NCI-H2081 treated with DMSO at 0.1 percent for 48 hours (cell line): Measurements from ENCODE around the gene TP53TG3E.
"Not testable (repeated sequence)": the region's sequence is repeated elsewhere in the genome, so short reads cannot be mapped to it uniquely, and the experiment has no call there.

Experiments
- DNase-seq: peaks from one replicate; lab custom pipeline; 2025; lab: John Stamatoyannopoulos, UW

Gene TP53TG3E

DNA sequence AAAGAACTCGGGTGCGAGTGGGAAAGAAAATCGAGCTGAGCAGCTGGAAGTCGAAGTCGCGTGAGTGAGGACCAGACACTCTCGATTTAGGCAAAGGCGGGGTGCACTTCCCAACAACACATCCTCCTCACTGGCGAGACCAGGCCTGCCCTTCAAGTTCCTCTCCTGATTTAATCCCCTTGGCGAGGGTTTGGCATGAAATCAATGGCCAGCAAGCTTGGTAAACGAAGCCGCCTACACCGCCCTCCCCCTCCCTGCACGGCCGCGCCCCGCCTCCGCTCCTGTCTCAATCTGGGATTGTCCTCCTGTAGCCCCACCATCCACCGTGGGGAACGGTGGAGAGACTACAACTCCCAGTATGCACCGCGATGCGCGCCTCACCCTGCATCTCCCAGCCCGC, at the start of gene TP53TG3E:
Gene TP53TG3E, plus strand, starts transcription at position 301 of the 400 bp plus-strand sequence. Its CDS starts 68 bp downstream, at position 369.
- not testable (repeated sequence) for DNase-seq

DNA sequence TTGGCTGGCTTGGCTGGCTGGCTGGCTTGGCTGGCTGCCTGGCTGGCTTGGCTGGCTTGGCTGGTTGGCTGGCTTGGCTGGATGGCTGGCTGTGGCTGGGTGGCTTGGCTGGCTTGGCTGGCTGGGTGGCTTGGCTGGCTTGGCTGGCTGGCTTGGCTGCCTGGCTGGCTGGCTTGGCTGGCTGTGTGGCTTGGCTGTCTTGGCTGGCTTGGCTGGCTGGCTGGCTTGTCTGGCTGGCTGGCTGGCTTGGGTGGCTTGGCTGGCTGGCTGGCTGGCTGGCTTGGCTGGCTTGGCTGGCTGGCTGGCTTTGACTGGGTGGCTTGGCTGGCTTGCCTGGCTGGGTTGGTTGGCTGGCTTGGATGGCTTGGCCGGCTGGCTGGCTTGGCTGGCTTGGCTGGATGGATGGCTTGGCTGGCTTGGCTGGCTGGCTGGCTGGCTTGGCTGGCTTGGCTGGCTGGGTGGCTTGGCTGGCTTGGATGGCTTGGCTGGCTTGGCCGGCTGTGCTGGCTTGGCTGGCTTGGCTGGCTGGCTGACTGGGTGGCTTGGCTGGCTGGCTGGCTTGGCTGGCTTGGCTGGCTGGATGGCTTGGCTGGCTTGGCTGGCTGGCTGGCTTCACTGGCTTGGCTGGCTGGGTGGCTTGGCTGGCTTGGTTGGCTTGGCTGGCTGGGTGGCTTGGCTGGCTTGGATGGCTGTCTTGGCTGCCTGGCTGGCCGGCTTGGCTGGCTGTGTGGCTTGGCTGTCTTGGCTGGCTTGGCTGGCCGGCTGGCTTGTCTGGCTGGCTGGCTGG, 32.3 kb downstream of the TP53TG3E start:
- not testable (repeated sequence) for DNase-seq

- not testable (repeated sequence) for DNase-seq
Measured at GRCh38 chr16:33337627-33338542, 33.8 kb downstream of the TP53TG3E start.

DNA sequence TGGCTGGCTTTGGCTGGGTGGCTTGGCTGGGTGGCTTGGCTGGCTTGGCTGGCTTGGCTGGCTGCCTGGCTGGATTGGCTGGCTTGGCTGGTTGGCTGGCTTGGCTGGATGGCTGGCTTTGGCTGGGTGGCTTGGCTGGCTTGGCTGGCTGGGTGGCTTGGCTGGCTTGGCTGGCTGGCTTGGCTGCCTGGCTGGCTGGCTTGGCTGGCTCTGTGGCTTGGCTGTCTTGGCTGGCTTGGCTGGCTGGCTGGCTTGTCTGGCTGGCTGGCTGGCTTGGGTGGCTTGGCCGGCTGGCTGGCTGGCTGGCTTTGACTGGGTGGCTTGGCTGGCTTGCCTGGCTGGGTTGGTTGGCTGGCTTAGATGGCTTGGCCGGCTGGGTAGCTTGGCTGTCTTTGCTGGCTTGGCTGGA, 34.4 kb downstream of the TP53TG3E start:
- not testable (repeated sequence) for DNase-seq

GRCh38 chr16:33339093-33340061, 35.3 kb downstream of the TP53TG3E start:
- not testable (repeated sequence) for DNase-seq
